OCI-LY3 (cell line): Measurements from ENCODE around the gene ESD.

Source experiments
- H2AFZ ChIP-seq: fragments of 200-600, 300-600 bp; shearing (Covaris generic); 2 replicates; pipeline ENCODE4 v1.6.0; 2014; ENCODE audit warnings: antibody characterized with exemption, low read depth, low read length
- H3K27ac ChIP-seq: fragments of 200-600, 300-600 bp; sonication (generic); 2 replicates; pipeline ENCODE4 v1.5.1; 2014; ENCODE audit warnings: mild to moderate bottlenecking, low read length, moderate library complexity, mixed read lengths
- H3K27me3 ChIP-seq: fragments of 200-600, 300-600 bp; sonication (generic); 2 replicates; pipeline ENCODE4 v1.6.1; 2014; ENCODE audit warnings: low read depth, low read length, mixed read lengths
- H3K36me3 ChIP-seq: fragments of 200-600, 300-600 bp; sonication (generic); replicated peaks from 2 replicates; pipeline ENCODE3; 2014; ENCODE audit warnings: low read depth, low read length, mixed read lengths
- H3K4me1 ChIP-seq: fragments of 300-600, 200-600 bp; sonication (generic); 2 replicates; pipeline ENCODE4 v1.6.1; 2014; ENCODE audit warnings: low read length, mixed read lengths
- H3K4me2 ChIP-seq: fragments of 200-600, 300-600 bp; sonication (generic); 2 replicates; pipeline ENCODE4 v1.6.1; 2014; ENCODE audit warnings: low read length, mixed read lengths
- H3K4me3 ChIP-seq: fragments of 300-600, 200-600 bp; sonication (generic); 2 replicates; pipeline ENCODE4 v1.5.1; 2014; ENCODE audit warnings: antibody characterized with exemption, mild to moderate bottlenecking, low read length, moderate library complexity
- H3K79me2 ChIP-seq: fragments of 300-600, 200-600 bp; shearing (Covaris generic); 2 replicates; pipeline ENCODE4 v1.6.1; 2014; ENCODE audit warnings: mild to moderate bottlenecking, low read length, mixed read lengths
- H3K9ac ChIP-seq: fragments of 300-600, 200-600 bp; shearing (Covaris generic); 2 replicates; pipeline ENCODE4 v1.6.0; 2014; ENCODE audit warnings: mild to moderate bottlenecking, low read length, moderate library complexity
- H3K9me3 ChIP-seq: fragments of 200-600, 300-600 bp; shearing (Covaris generic); 2 replicates; pipeline ENCODE4 v1.6.1; 2014; ENCODE audit warnings: low read length, mixed read lengths; ENCODE audit not compliant: insufficient read depth
- H4K20me1 ChIP-seq: fragments of 200-600, 300-600 bp; sonication (generic); 2 replicates; pipeline ENCODE4 v1.6.1; 2016; ENCODE audit warnings: low read length, mixed read lengths; ENCODE audit not compliant: insufficient read depth
- EZH2phosphoT487 ChIP-seq: fragments of 200-600 bp; shearing (Covaris generic); IDR thresholded peaks from 2 replicates; pipeline ENCODE4 v1.6.1; 2018; ENCODE audit warnings: antibody characterized with exemption, mixed run types, low read depth
- TF ChIP-seq, protein P1 (sequence below): fragments of 200-600, 300-600 bp; sonication (generic); IDR thresholded peaks from 2 replicates; pipeline ENCODE4 v1.5.1; 2014; ENCODE audit warnings: antibody characterized with exemption, low read length, low read depth

Gene ESD

DNA sequence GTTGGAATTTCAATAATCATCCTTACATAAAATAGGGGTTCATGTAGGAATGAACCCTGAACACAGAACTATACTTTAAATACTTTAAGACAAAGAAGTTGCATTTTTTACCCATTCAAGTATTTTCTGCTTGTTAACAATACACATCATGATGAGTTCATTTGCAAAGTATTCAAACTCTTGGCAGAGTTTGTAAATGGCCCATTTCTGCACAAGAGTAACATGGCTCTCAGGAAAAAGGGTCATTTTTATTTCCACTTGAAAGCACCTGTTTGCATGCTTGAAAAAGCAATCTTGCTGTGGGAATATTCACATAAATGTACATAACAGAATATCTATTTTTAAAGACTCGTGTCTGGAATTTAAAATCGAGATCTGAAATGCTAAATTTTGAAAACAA, 18.1 kb downstream of the ESD start:
- Histone ChIP-seq H2AFZ (no peak overlapping the region), H3K4me2 (no peak overlapping the region), H3K4me1 (no peaks in the 10 kb centered on the region), H3K4me3 (no peak overlapping the region), H3K36me3 (peaks cover 82% of the 10 kb centered on the region), H4K20me1 (no peaks in the 10 kb centered on the region), H3K27me3 (no peaks in the 10 kb centered on the region), H3K9me3 (no peaks in the 10 kb centered on the region), H3K79me2 (no peaks in the 10 kb centered on the region), H3K27ac (no peak overlapping the region), H3K9ac (no peak overlapping the region)
- TF ChIP-seq EZH2phosphoT487: no peak
- TF ChIP-seq, protein P1, sequence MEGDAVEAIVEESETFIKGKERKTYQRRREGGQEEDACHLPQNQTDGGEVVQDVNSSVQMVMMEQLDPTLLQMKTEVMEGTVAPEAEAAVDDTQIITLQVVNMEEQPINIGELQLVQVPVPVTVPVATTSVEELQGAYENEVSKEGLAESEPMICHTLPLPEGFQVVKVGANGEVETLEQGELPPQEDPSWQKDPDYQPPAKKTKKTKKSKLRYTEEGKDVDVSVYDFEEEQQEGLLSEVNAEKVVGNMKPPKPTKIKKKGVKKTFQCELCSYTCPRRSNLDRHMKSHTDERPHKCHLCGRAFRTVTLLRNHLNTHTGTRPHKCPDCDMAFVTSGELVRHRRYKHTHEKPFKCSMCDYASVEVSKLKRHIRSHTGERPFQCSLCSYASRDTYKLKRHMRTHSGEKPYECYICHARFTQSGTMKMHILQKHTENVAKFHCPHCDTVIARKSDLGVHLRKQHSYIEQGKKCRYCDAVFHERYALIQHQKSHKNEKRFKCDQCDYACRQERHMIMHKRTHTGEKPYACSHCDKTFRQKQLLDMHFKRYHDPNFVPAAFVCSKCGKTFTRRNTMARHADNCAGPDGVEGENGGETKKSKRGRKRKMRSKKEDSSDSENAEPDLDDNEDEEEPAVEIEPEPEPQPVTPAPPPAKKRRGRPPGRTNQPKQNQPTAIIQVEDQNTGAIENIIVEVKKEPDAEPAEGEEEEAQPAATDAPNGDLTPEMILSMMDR: no peak

DNA sequence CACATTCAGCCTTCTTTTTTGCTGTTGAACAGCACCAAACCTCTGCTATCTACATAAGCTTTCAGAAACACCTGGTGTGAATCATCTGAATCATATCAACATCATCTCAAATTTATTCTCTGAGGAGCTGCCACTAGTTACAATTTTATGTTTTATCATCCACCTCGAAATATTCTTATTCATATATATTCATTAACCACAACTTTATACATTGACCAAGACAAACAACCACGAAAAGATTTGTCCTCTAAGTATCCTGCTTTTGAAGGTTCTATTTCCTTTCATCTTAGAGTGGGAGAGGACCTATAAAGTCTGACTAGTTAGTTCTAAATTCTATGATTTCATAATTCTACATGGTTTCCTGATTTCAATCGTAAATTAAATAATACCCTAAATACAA, 18.9 kb downstream of the ESD start:
- Histone ChIP-seq H3K36me3 (peaks cover 86% of the 10 kb centered on the region), H3K27ac (no peak overlapping the region), H3K79me2 (no peaks in the 10 kb centered on the region), H3K4me2 (no peak overlapping the region), H3K27me3 (no peaks in the 10 kb centered on the region), H3K9ac (no peak overlapping the region), H3K4me1 (no peaks in the 10 kb centered on the region), H3K9me3 (no peaks in the 10 kb centered on the region), H2AFZ (no peak overlapping the region), H3K4me3 (no peak overlapping the region), H4K20me1 (no peaks in the 10 kb centered on the region)
- TF ChIP-seq, protein P1: no peak
- TF ChIP-seq EZH2phosphoT487: no peak

- H3K27me3 ChIP-seq: no peaks in the 10 kb centered on the region
- no peaks in the 10 kb centered on the region for H3K4me1 ChIP-seq
- no peak overlapping the region for H2AFZ ChIP-seq
- no peak overlapping the region for H3K4me3 ChIP-seq
- no peaks in the 10 kb centered on the region for H3K9me3 ChIP-seq
- no peaks in the 10 kb centered on the region for H3K79me2 ChIP-seq
- no peak overlapping the region for H3K9ac ChIP-seq
- peaks cover 81% of the 10 kb centered on the region for H3K36me3 ChIP-seq
- H3K27ac ChIP-seq: no peak overlapping the region
- H3K4me2 ChIP-seq: no peak overlapping the region
- no peaks in the 10 kb centered on the region for H4K20me1 ChIP-seq
- TF ChIP-seq, protein P1: no peak
- no peak for TF ChIP-seq EZH2phosphoT487
Observed at GRCh38 chr13:46775385-46776107, 21.4 kb downstream of the ESD start.

GRCh38 chr13:46773541-46773940, 23.4 kb downstream of the ESD start:
- Histone ChIP-seq H3K27ac (no peak overlapping the region), H3K36me3 (peaks cover 70% of the 10 kb centered on the region)
- no peak for TF ChIP-seq EZH2phosphoT487
- TF ChIP-seq, protein P1: no peak

More at GRCh38 chr13:46773541-46773940, 23.4 kb downstream of the ESD start:
- H3K9ac ChIP-seq: no peak overlapping the region
- H3K27me3 ChIP-seq: no peaks in the 10 kb centered on the region
- H3K4me2 ChIP-seq: no peak overlapping the region
- no peaks in the 10 kb centered on the region for H4K20me1 ChIP-seq
- H3K79me2 ChIP-seq: no peaks in the 10 kb centered on the region
- no peak overlapping the region for H2AFZ ChIP-seq
- no peak overlapping the region for H3K4me3 ChIP-seq
- no peaks in the 10 kb centered on the region for H3K9me3 ChIP-seq
- H3K4me1 ChIP-seq: no peaks in the 10 kb centered on the region
